Vagina (tissue), 2 donors: ENCODE measurements around the gene ZNHIT3. TPM values are rescaled to one million over a fixed set of nuclear protein-coding genes. Genes with fewer than 3 reads are reported as not detected.

Source experiments
- DNase-seq, 2 donors: peaks; one replicate each; pipeline ENCODE4 v3.0.0-alpha.2; 2017; ENCODE audit errors: extremely low spot score in 2 of 2
- H3K27ac ChIP-seq: fragments of 200-600 bp; sonication (generic); one replicate; pipeline ENCODE4 v1.5.1; 2019
- H3K27me3 ChIP-seq: fragments of 200-600 bp; sonication (generic); one replicate; pipeline ENCODE4 v1.5.1; 2019
- H3K36me3 ChIP-seq, 2 donors: fragments of 200-600 bp; sonication (generic); one replicate each; pipeline ENCODE4 v1.5.1; 2017 to 2019
- H3K4me1 ChIP-seq: fragments of 200-600 bp; sonication (generic); one replicate; pipeline ENCODE4 v1.5.1; 2019
- H3K4me3 ChIP-seq, 2 donors: fragments of 200-600 bp; sonication (generic); 1 replicate in 1 of 2; 2 replicates in 1 of 2; pipeline ENCODE4 v1.5.1; 2016 to 2019
- H3K9me3 ChIP-seq: fragments of 200-600 bp; sonication (generic); one replicate; pipeline ENCODE4 v1.5.1; 2019
- POLR2A ChIP-seq, 2 donors: fragments of 450-650 bp; IDR thresholded peaks; one replicate each; pipeline ENCODE4 v1.6.1; 2017; ENCODE audit warnings: antibody characterized with exemption in 2 of 2, mild to moderate bottlenecking in 2 of 2, moderate library complexity in 2 of 2
- POLR2AphosphoS5 ChIP-seq, 2 donors: sonication (generic); formaldehyde crosslinking; IDR thresholded peaks; one replicate each; pipeline ENCODE4 v1.9.0; 2017; ENCODE audit warnings: antibody characterized with exemption in 2 of 2, mild to moderate bottlenecking in 2 of 2, low read depth in 1 of 2; ENCODE audit not compliant: insufficient read depth in 1 of 2
- intact Hi-C: fragments of 100-400 bp; cut with DNase I; formaldehyde crosslinking; loops from one replicate; pipeline ENCODE4 v1.15.1; 2023
- small RNA-seq: library from RNA; depleted of rRNA; stranded (forward); fragments of <200 nt; gene quantifications from one replicate; pipeline ENCODE3, GENCODE V24; 2016
- total RNA-seq: library from RNA; depleted of rRNA; stranded (reverse); fragments of >200 nt; gene quantifications from one replicate; pipeline ENCODE4 v1.2.3, GENCODE V29; 2016
- TF ChIP-seq, protein P1 (sequence below), 3 experiments: fragments of 450-650 bp in 2 of 3; fragments of 200-600 bp in 1 of 3; sonication (generic) in 1 of 3; IDR thresholded peaks; one replicate each; pipeline ENCODE4 v1.5.1; 2017 to 2019; ENCODE audit warnings: antibody characterized with exemption in 3 of 3, mild to moderate bottlenecking in 2 of 3, moderate library complexity in 2 of 3

The ZNHIT3 gene
- total RNA-seq, 1 donor from 2014 or later, result 13.5 TPM

DNA sequence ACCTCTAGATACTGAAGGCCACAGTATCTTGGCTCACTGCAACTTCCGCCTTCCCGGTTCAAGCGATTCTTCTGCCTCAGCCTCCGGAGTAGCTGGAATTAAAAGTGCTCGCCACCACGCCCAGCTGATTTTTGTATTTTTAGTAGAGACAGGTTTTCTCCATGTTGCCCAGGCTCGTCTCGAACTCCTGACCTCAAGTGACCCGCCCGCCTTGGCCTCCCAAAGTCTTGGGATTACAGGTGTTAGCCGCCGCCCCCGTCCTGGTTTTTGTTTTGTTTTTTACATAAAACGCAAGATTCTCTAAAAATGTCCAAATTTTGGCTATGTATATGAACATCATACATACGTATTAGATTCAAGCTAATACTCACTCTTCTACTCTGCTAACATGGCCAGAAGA is 56.3 kb downstream of the ZNHIT3 start:
- intact Hi-C loops, result loop anchor here (10.0 kb wide), 1 partner anchor 52 kb away; the partner anchor contains the start of gene DHRS11
- no peak for DNase-seq
- peaks cover 0 to under 1% of the 10 kb centered on the region in 2 donors for H3K36me3 ChIP-seq
- TF ChIP-seq POLR2AphosphoS5 (IDR thresholded peaks at IDR 0.05; ENCODE audit: insufficient read depth in 1 of 2, low read depth in 1 of 2) (no peak), POLR2A (IDR thresholded peaks at IDR 0.05) (no peak)
- TF ChIP-seq, protein P1, sequence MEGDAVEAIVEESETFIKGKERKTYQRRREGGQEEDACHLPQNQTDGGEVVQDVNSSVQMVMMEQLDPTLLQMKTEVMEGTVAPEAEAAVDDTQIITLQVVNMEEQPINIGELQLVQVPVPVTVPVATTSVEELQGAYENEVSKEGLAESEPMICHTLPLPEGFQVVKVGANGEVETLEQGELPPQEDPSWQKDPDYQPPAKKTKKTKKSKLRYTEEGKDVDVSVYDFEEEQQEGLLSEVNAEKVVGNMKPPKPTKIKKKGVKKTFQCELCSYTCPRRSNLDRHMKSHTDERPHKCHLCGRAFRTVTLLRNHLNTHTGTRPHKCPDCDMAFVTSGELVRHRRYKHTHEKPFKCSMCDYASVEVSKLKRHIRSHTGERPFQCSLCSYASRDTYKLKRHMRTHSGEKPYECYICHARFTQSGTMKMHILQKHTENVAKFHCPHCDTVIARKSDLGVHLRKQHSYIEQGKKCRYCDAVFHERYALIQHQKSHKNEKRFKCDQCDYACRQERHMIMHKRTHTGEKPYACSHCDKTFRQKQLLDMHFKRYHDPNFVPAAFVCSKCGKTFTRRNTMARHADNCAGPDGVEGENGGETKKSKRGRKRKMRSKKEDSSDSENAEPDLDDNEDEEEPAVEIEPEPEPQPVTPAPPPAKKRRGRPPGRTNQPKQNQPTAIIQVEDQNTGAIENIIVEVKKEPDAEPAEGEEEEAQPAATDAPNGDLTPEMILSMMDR (IDR thresholded peaks at IDR 0.05), result no peak
- no peak overlapping the region for H3K27ac ChIP-seq
- peaks cover 33% of the 10 kb centered on the region for H3K4me1 ChIP-seq
- H3K27me3 ChIP-seq, result no peaks in the 10 kb centered on the region
- no peaks in the 10 kb centered on the region for H3K9me3 ChIP-seq
- no peak overlapping the region for H3K4me3 ChIP-seq

- no peaks in the 10 kb centered on the region for H3K9me3 ChIP-seq
- peak overlapping the region; percentile 100 for H3K27ac ChIP-seq
- H3K4me1 ChIP-seq, result peaks cover 45% of the 10 kb centered on the region
- TF ChIP-seq POLR2AphosphoS5 (IDR thresholded peaks at IDR 0.05; ENCODE audit: insufficient read depth in 1 of 2, low read depth in 1 of 2) (no peak), POLR2A (IDR thresholded peaks at IDR 0.05) (no peak)
- TF ChIP-seq, protein P1 (IDR thresholded peaks at IDR 0.05), result no peak
- H3K4me3 ChIP-seq, result peak overlapping the region; percentile 94 to 98
- intact Hi-C loops, result loop anchor here (10.0 kb wide), 1 partner anchor 51 kb away; the partner anchor contains the start of gene DHRS11
- DNase-seq, result no peak
- no peaks in the 10 kb centered on the region for H3K27me3 ChIP-seq
- no peaks in the 10 kb centered on the region for H3K36me3 ChIP-seq
Observed at GRCh38 chr17:36544044-36544306, 57.5 kb downstream of the ZNHIT3 start.

DNA sequence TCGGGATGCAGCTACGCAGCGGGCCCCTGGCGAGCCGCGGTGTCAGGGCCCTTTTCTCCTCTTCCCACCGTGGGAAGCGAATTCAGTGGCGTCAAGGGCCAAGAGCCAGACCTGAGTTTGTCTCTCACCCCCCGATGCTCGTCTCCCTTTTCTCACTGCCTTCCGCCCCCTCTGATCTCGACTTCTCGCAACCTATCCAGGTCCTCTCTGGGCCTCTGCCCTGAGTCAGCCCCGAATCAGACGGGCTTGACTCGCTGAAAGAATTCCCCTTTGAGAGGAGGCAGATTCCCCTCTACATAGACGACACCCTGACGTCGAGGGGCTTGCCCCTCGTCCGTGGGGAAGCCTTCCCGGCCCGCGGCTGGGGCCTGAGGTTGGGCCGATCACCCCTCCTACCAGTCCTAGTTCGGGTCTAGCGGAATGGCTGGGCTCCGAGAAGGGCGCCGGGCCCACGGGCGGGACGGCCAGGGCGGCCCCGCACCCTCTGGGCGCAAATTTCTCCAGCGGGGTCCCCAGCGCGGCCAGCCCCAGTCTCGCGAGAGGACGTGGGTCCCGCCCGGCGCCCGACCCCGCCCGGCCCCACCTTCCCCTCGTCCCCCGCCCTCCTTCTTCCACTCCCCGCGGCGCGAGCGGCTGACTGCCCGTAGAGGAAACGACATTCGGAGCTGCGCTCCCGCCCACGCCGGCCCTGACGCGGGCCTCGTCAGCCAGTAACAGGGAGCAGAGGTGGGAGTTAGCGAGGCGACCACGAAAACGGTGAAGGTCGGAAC is 58.0 kb downstream of the ZNHIT3 start, which contains the start of gene GGNBP2:
Gene GGNBP2 (plus strand): TSS at position 613 of the 770 bp plus-strand sequence. CDS start 806 bp downstream, outside the sequence.
- no peaks in the 10 kb centered on the region for H3K36me3 ChIP-seq
- no peaks in the 10 kb centered on the region for H3K27me3 ChIP-seq
- H3K4me3 ChIP-seq, result peak within 1 kb of the TSS; percentile 94 to 98
- H3K9me3 ChIP-seq, result no peaks in the 10 kb centered on the region
- peaks cover 50% of the 10 kb centered on the region for H3K4me1 ChIP-seq
- TF ChIP-seq POLR2A (IDR thresholded peaks at IDR 0.05) (peak in 1 of 2 donors; percentile 89), POLR2AphosphoS5 (IDR thresholded peaks at IDR 0.05; ENCODE audit: insufficient read depth in 1 of 2, low read depth in 1 of 2) (peak in 1 of 2 donors; percentile 96)
- TF ChIP-seq, protein P1 (IDR thresholded peaks at IDR 0.05), result no peak
- peak within 1 kb of the TSS; percentile 100 for H3K27ac ChIP-seq
- intact Hi-C loops, result loop anchor here (10.0 kb wide), 1 partner anchor 50 kb away; the partner anchor contains the start of gene DHRS11
- DNase-seq, result peak in 1 of 2 donors; percentile 91

GRCh38 chr17:36545077-36545464 is 58.6 kb downstream of the ZNHIT3 start:
- no peaks in the 10 kb centered on the region for H3K27me3 ChIP-seq
- intact Hi-C loops, result loop anchor here (10.0 kb wide), 1 partner anchor 50 kb away; the partner anchor contains the start of gene DHRS11
- DNase-seq, result no peak
- peaks cover 51% of the 10 kb centered on the region for H3K4me1 ChIP-seq
- peak overlapping the region; percentile 100 for H3K27ac ChIP-seq
- TF ChIP-seq, protein P1 (IDR thresholded peaks at IDR 0.05), result no peak
- TF ChIP-seq POLR2AphosphoS5 (IDR thresholded peaks at IDR 0.05; ENCODE audit: insufficient read depth in 1 of 2, low read depth in 1 of 2), result peak in 1 of 2 donors; percentile 0
- H3K36me3 ChIP-seq, result no peaks in the 10 kb centered on the region
- H3K4me3 ChIP-seq, result peak overlapping the region; percentile 94 to 98
- H3K9me3 ChIP-seq, result no peaks in the 10 kb centered on the region

Small RNAs within 50 kb of the gene (small RNA-seq; reads per million reads assigned to genes)
- gene RNA5SP439, result not detected

Other genes with a start within 250 kb of the ZNHIT3 start
- gene TBC1D3I, start 222.1 kb upstream of the ZNHIT3 start, total RNA-seq, result 1.7 TPM
- not detected for gene TBC1D3G, start 162.8 kb upstream of the ZNHIT3 start, total RNA-seq
- not detected for gene TBC1D3H, start 98.2 kb upstream of the ZNHIT3 start, total RNA-seq
- gene MYO19, start 48.2 kb downstream of the ZNHIT3 start, total RNA-seq, result 112 TPM
- 3.2 TPM for gene PIGW, start 48.3 kb downstream of the ZNHIT3 start, total RNA-seq
- gene GGNBP2, start 58.2 kb downstream of the ZNHIT3 start, total RNA-seq, result 47.9 TPM
- gene DHRS11, start 105.2 kb downstream of the ZNHIT3 start, total RNA-seq, result 12.0 TPM
- 2.7 TPM for gene MRM1, start 114.9 kb downstream of the ZNHIT3 start, total RNA-seq